Kidney (tissue), 14 donors: Measurements from ENCODE around the gene BRK1. TPM values are rescaled to one million over a fixed set of nuclear protein-coding genes. Genes with fewer than 3 reads are reported as not detected.
"Not testable (repeated sequence)": the region's sequence is repeated elsewhere in the genome, so short reads cannot be mapped to it uniquely, and the experiment has no call there.

Experiments
- DNase-seq, 5 donors: peaks; one replicate each; pipeline ENCODE4 v3.0.0-alpha.2; 2013 to 2020
- FAIRE-seq: peaks from 2 replicates; lab custom pipeline; 2012; peaks lifted over from hg19 to GRCh38; lab: Jason Lieb, UNC
- H3K27ac ChIP-seq, 2 donors: one replicate each; pipeline ENCODE4 v1.7.0; 2013; ENCODE audit warnings: low read depth in 2 of 2, low read length in 2 of 2, inconsistent platforms in 1 of 2
- H3K27me3 ChIP-seq: one replicate; pipeline ENCODE4 v1.7.1; 2013; ENCODE audit warnings: low read length, inconsistent platforms; ENCODE audit not compliant: control insufficient read depth, insufficient read depth
- H3K36me3 ChIP-seq, 3 donors: one replicate each; pipeline versions ENCODE4 v1.7.0 to v1.7.1; 2013; ENCODE audit warnings: low read length in 3 of 3, control low read depth in 1 of 3, inconsistent platforms in 1 of 3; ENCODE audit not compliant: insufficient read depth in 3 of 3, control insufficient read depth in 2 of 3
- H3K4me1 ChIP-seq, 3 donors: one replicate each; pipeline versions ENCODE4 v1.7.0 to v1.7.1; 2013; ENCODE audit warnings: low read length in 3 of 3, inconsistent platforms in 1 of 3, low read depth in 1 of 3; ENCODE audit not compliant: control insufficient read depth in 2 of 3, insufficient read depth in 2 of 3
- H3K4me3 ChIP-seq, 3 donors: one replicate each; pipeline versions ENCODE4 v1.7.0 to v1.8.1; 2013; ENCODE audit warnings: low read length in 3 of 3, control low read depth in 1 of 3, inconsistent platforms in 1 of 3
- H3K9ac ChIP-seq, 3 donors: one replicate each; pipeline versions ENCODE4 v1.7.0 to v1.7.1; 2013; ENCODE audit warnings: low read length in 3 of 3, control low read depth in 1 of 3, inconsistent platforms in 1 of 3
- H3K9me3 ChIP-seq, 3 donors: one replicate each; pipeline versions ENCODE4 v1.7.0 to v1.7.1; 2013; ENCODE audit warnings: low read length in 3 of 3, control low read depth in 1 of 3, inconsistent platforms in 1 of 3; ENCODE audit not compliant: control insufficient read depth in 2 of 3, insufficient read depth in 1 of 3
- CTCF ChIP-seq: IDR thresholded peaks from 3 replicates; pipeline ENCODE4 v1.5.1; 2012; ENCODE audit warnings: mild to moderate bottlenecking, moderate library complexity, borderline replicate concordance; ENCODE audit not compliant: insufficient read depth; ENCODE audit errors: extremely low read depth
- intact Hi-C: fragments of 100-400 bp; cut with DNase I; formaldehyde crosslinking; loops from one replicate; pipeline ENCODE4 v1.11.1; 2022
- polyA plus RNA-seq: library from polyadenylated mRNA; stranded (reverse); fragments of 350-450 nt; fragmentation: Illumina TruSeq; extraction: RNeasy Lipid Tissue Mini Kit (QIAGEN cat#74804); gene quantifications from one replicate; pipeline ENCODE4 v1.2.3, GENCODE V29; 2014; ENCODE audit warnings: low read depth, low replicate concordance; ENCODE audit not compliant: insufficient read depth
- total RNA-seq: library from RNA; stranded (reverse); fragmentation: NEBNext Ultra II Directional; extraction: Animal tissue kit (Norgen Biotek cat#: 25700); gene quantifications from one replicate; pipeline ENCODE4 v1.2.1, GENCODE V29; 2021
- donor health status: control.
- donor health status: control.
- donor health status: control.
- donor health status: control.
- donor health status: control.
- donor health status: DM: yes; HTN: yes; CAD: no.
- donor health status: Normal renal cell carcinoma (clear cell type).

BRK1 gene
- total and polyA plus RNA-seq, 2 donors from 2014 or later, result 130 to 308 TPM

DNA sequence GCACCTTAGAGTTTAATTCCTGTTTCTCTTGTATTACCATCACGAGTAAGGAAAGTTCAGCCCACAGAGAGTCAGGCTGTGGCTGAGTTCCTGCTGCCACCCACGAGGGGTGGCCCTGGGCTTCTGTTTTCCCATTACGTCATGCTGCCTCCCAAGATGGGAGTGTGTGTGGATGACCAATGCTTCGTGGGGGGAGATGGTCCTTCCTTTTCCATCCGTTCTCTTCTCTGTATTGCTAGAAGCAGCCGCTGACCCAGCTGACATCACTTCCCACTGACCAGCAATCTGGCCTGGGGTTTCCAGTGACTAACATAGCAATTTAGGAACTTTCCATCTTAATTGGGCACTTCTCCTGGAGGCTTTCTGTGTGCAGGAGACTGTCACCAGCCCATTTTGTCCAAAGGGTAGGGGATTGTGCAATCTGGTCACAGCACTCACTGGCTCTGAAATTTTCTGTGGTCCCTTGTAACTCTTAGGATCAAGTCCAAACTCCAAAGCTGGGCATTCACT, 58.5 kb downstream of the BRK1 start:
- DNase-seq (peak in 2 of 5 donors; percentile 27 to 88), FAIRE-seq (no peak)
- H3K9ac ChIP-seq, result no peak overlapping the region
- H3K27me3 ChIP-seq, result no peaks in the 10 kb centered on the region
- no peak overlapping the region for H3K27ac ChIP-seq
- no peak overlapping the region for H3K4me3 ChIP-seq
- TF ChIP-seq CTCF, result no peak
- no peaks in the 10 kb centered on the region for H3K36me3 ChIP-seq
- intact Hi-C loops, result no loop called here
- no peaks in the 10 kb centered on the region for H3K9me3 ChIP-seq
- H3K4me1 ChIP-seq, result no peaks in the 10 kb centered on the region

DNA sequence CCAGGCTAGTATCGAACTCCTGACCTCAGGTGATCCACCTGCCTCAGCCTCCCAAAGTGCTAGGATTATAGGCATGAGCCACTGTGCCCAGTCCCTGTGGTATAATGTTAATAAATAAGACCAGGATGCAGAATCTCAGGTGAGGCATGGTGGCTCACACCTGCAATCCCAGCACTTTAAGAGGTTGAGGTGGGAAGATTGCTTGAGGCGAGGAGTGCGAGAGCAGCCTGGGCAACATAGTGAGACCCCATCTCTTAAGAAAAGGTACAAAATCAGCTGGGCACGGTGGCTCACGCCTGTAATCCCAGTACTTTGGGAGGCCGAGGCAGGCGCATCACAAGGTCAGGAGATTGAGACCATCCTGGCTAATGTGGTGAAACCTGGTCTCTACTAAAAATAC, 59.9 kb downstream of the BRK1 start:
- H3K27ac ChIP-seq, H3K4me3 ChIP-seq, H3K9ac ChIP-seq, H3K9me3 ChIP-seq, FAIRE-seq, intact Hi-C loops, H3K27me3 ChIP-seq, H3K36me3 ChIP-seq, H3K4me1 ChIP-seq: not testable (repeated sequence)
- DNase-seq, result peak in 1 of 5 donors; percentile 45

GRCh38 chr3:10176150-10176549, 60.7 kb downstream of the BRK1 start:
- not testable (repeated sequence) for DNase-seq, FAIRE-seq, H3K27ac ChIP-seq

More at GRCh38 chr3:10176150-10176549, 60.7 kb downstream of the BRK1 start:
- H3K27me3 ChIP-seq, H3K36me3 ChIP-seq, H3K4me3 ChIP-seq, H3K9me3 ChIP-seq, H3K4me1 ChIP-seq, intact Hi-C loops, H3K9ac ChIP-seq: not testable (repeated sequence)

Other genes starting within 250 kb of the BRK1 start
- not detected for gene CIDEC, start 235.4 kb upstream of the BRK1 start, total RNA-seq
- not detected for gene CIDEC, start 235.4 kb upstream of the BRK1 start, polyA plus RNA-seq
- gene JAGN1, start 225.1 kb upstream of the BRK1 start, total RNA-seq, result 30.3 TPM
- gene JAGN1, start 225.1 kb upstream of the BRK1 start, polyA plus RNA-seq, result 55.3 TPM
- 8.5 TPM for gene IL17RE, start 212.8 kb upstream of the BRK1 start, total RNA-seq
- gene IL17RE, start 212.8 kb upstream of the BRK1 start, polyA plus RNA-seq, result 7.5 TPM
- gene IL17RC, start 198.6 kb upstream of the BRK1 start, total RNA-seq, result 27.5 TPM
- 31.5 TPM for gene IL17RC, start 198.6 kb upstream of the BRK1 start, polyA plus RNA-seq
- 43.2 TPM for gene CRELD1, start 181.8 kb upstream of the BRK1 start, total RNA-seq
- 56.7 TPM for gene CRELD1, start 181.8 kb upstream of the BRK1 start, polyA plus RNA-seq
- 3.9 TPM for gene PRRT3, start 163.3 kb upstream of the BRK1 start, total RNA-seq
- 3.6 TPM for gene PRRT3, start 163.3 kb upstream of the BRK1 start, polyA plus RNA-seq
- gene EMC3, start 128.8 kb upstream of the BRK1 start, total RNA-seq, result 63.5 TPM
- 107 TPM for gene EMC3, start 128.8 kb upstream of the BRK1 start, polyA plus RNA-seq
- 4.8 TPM for gene FANCD2, start 89.2 kb upstream of the BRK1 start, total RNA-seq
- 0.86 TPM for gene FANCD2, start 89.2 kb upstream of the BRK1 start, polyA plus RNA-seq
- gene FANCD2OS, start 7.4 kb upstream of the BRK1 start, total RNA-seq, result not detected
- gene FANCD2OS, start 7.4 kb upstream of the BRK1 start, polyA plus RNA-seq, result not detected
- gene VHL, start 26.1 kb downstream of the BRK1 start, total RNA-seq, result 40.0 TPM
- gene VHL, start 26.1 kb downstream of the BRK1 start, polyA plus RNA-seq, result 11.7 TPM
- gene IRAK2, start 49.2 kb downstream of the BRK1 start, total RNA-seq, result 8.9 TPM
- gene IRAK2, start 49.2 kb downstream of the BRK1 start, polyA plus RNA-seq, result 1.2 TPM
- gene TATDN2, start 132.8 kb downstream of the BRK1 start, total RNA-seq, result 31.8 TPM
- gene TATDN2, start 132.8 kb downstream of the BRK1 start, polyA plus RNA-seq, result 15.5 TPM
- 1.2 TPM for gene GHRL, start 177.3 kb downstream of the BRK1 start, total RNA-seq
- gene GHRL, start 177.3 kb downstream of the BRK1 start, polyA plus RNA-seq, result 0.73 TPM
- gene SEC13, start 205.4 kb downstream of the BRK1 start, total RNA-seq, result 81.2 TPM
- 136 TPM for gene SEC13, start 205.4 kb downstream of the BRK1 start, polyA plus RNA-seq